Right lobe of liver (tissue), 6 donors: ENCODE measurements around the gene MTFR2. TPM values are rescaled to one million over a fixed set of nuclear protein-coding genes. Genes with fewer than 3 reads are reported as not detected.

Source experiments
- ATAC-seq, 4 donors: fragments of 200-7000 bp; cut with Tn5 transposase; one replicate each; pipeline ENCODE4 v1.9.1; 2020; ENCODE audit warnings: mild to moderate bottlenecking in 4 of 4, moderate library complexity in 4 of 4
- DNase-seq, 3 donors: peaks; one replicate each; pipeline ENCODE4 v3.0.0-alpha.2; 2020
- H3K27ac ChIP-seq, 3 donors: fragments of 200-600 bp; one replicate each; pipeline ENCODE4 v1.8.0; 2022
- H3K27me3 ChIP-seq, 2 donors: fragments of 200-600 bp; one replicate each; pipeline ENCODE4 v1.8.0; 2022
- H3K36me3 ChIP-seq, 4 donors: fragments of 200-600 bp; sonication (generic) in 1 of 4; one replicate each; pipeline versions ENCODE4 v1.5.1 to v1.8.0; 2017 to 2022; ENCODE audit warnings: control low read depth in 1 of 4
- H3K4me1 ChIP-seq, 4 donors: fragments of 200-600 bp; sonication (generic) in 1 of 4; one replicate each; pipeline versions ENCODE4 v1.5.1 to v1.8.0; 2017 to 2022; ENCODE audit warnings: control low read depth in 1 of 4
- H3K4me3 ChIP-seq, 3 donors: fragments of 200-600 bp; one replicate each; pipeline ENCODE4 v1.8.0; 2022
- H3K9me3 ChIP-seq, 4 donors: fragments of 200-600 bp; sonication (generic) in 1 of 4; one replicate each; pipeline versions ENCODE4 v1.5.1 to v1.8.0; 2017 to 2022; ENCODE audit warnings: control low read depth in 1 of 4
- CTCF ChIP-seq, 4 donors: fragments of 200-600 bp in 3 of 4; fragments of 450-650 bp in 1 of 4; IDR thresholded peaks; one replicate each; pipeline versions ENCODE4 v1.5.1 to v1.8.0; 2016 to 2022; ENCODE audit warnings: antibody characterized with exemption in 4 of 4, mild to moderate bottlenecking in 2 of 4
- POLR2A ChIP-seq: fragments of 450-650 bp; IDR thresholded peaks from one replicate; pipeline ENCODE4 v1.6.1; 2017; ENCODE audit warnings: antibody characterized with exemption, mild to moderate bottlenecking
- WGBS: methylation state at CpG from one replicate; pipeline ENCODE4 v1.1.6; 2018; ENCODE audit warnings: low coverage, low lambda C conversion rate; ENCODE audit not compliant: insufficient coverage; ENCODE audit errors: missing lambda C conversion rate; 5-methylcytosine and 5-hydroxymethylcytosine counted together
- intact Hi-C, 2 donors: fragments of 100-400 bp; cut with DNase I; formaldehyde crosslinking; loops; one replicate each; pipeline versions ENCODE4 v1.11.2 to v1.14.1; 2022
- total RNA-seq, 6 experiments: library from RNA; depleted of rRNA in 2 of 6; stranded (reverse); fragments of >200 nt in 2 of 6; fragmentation: NEBNext Ultra II Directional in 3 of 6; extraction: Animal tissue kit (Norgen Biotek cat#: 25700) in 3 of 6; gene quantifications; one replicate each; pipeline versions ENCODE4 v1.1.0 to v1.2.4, GENCODE V29; 2016 to 2023
- donor health status: DM: no; HTN: yes; CAD: no.
- donor health status: DM: no; HTN: no; CAD: no.
- donor health status: DM: no; HTN: no; CAD: no.
- donor health status: DM: no; HTN: yes; CAD: no.
- donor health status: DM: no; HTN: yes; CAD: no.

MTFR2 gene
- total RNA-seq, 6 experiments from 2014 or later: 0.12 to 0.68 (median 0.45) TPM; not detected in 2

DNA sequence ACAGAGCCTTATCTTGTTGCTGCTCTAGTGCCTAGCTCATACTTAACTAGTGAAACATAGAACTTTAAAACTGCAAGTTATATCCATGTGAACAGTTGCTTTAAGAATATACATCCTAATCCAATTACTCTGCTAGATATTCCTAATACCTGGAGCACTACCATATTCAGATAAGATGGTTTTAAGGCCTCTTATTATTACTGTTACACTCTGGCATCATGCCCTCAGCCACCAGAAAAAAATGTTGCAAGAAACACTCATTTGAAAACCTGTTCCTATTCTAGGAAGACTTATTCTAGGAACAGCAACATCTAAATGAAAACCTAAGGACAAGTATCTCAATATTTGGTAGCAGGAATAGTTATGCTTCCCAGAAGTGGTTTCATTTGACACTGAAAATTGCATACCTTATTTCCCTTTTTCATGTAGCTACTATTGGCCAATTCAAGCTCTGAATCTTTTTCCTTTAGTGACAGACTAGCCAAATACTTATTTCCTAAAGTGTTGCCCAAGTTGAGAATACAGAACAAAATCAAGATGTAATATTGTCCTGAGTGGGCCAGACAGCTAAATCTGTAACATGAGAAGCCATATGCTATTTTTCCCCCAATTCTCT lies 4.8 kb upstream of the MTFR2 start:
- Histone ChIP-seq H3K36me3 (peaks cover 0 to 28% (median 12%) of the 10 kb centered on the region in 4 donors), H3K4me3 (no peak overlapping the region), H3K27ac (no peak overlapping the region), H3K27me3 (no peaks in the 10 kb centered on the region), H3K4me1 (peaks cover 0 to 6% (median 0%) of the 10 kb centered on the region in 4 donors), H3K9me3 (no peaks in the 10 kb centered on the region)
- ATAC-seq: no peak
- no peak for DNase-seq
- no peak for TF ChIP-seq CTCF (IDR thresholded peaks at IDR 0.05)
- no peak for TF ChIP-seq POLR2A
- intact Hi-C loops: no loop called here

DNA sequence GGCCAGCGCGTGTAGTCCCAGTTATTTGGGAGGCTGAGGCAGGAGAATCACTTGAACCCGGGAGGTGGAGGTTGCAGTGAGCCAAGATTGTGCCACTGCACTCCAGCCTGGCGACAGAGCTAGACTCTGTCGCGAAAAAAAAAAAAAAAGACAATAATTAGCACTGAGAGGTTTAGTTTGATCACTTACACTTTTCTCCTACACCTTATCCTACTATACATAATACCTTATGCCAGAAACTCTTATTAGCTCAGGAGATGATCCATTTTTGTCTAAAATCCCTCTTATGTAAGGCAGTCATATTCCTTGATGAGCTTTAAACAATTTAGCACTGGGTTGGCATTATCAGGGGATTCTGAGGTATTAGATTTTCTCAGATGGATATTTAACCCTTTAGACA lies 3.6 kb upstream of the MTFR2 start:
- ATAC-seq (no peak), DNase-seq (no peak)
- H3K4me1 ChIP-seq: peaks cover 0 to 11% (median 0%) of the 10 kb centered on the region in 4 donors
- intact Hi-C loops: no loop called here
- peaks cover 0 to 18% (median 6%) of the 10 kb centered on the region in 4 donors for H3K36me3 ChIP-seq
- 79% methylated on average over 6 of the region's 6 CpGs for WGBS
- no peak overlapping the region for H3K4me3 ChIP-seq
- H3K27ac ChIP-seq: no peak overlapping the region
- no peak for TF ChIP-seq POLR2A
- no peak for TF ChIP-seq CTCF (IDR thresholded peaks at IDR 0.05)
- no peaks in the 10 kb centered on the region for H3K27me3 ChIP-seq
- H3K9me3 ChIP-seq: no peaks in the 10 kb centered on the region

- Histone ChIP-seq H3K9me3 (no peaks in the 10 kb centered on the region), H3K4me1 (peaks cover 0 to 11% (median 0%) of the 10 kb centered on the region in 4 donors), H3K4me3 (no peak overlapping the region), H3K36me3 (peaks cover 0 to 7% (median 0%) of the 10 kb centered on the region in 4 donors), H3K27me3 (no peaks in the 10 kb centered on the region), H3K27ac (no peak overlapping the region)
- TF ChIP-seq POLR2A (no peak), CTCF (IDR thresholded peaks at IDR 0.05) (no peak)
- DNase-seq: no peak
- no peak for ATAC-seq
- 65% methylated on average over 2 of the region's 2 CpGs for WGBS
- intact Hi-C loops: no loop called here
Measured at GRCh38 chr6:136252441-136252840, 2.3 kb upstream of the MTFR2 start.

- Histone ChIP-seq H3K36me3 (no peaks in the 10 kb centered on the region), H3K9me3 (no peaks in the 10 kb centered on the region), H3K4me1 (peaks cover 0 to 11% (median 0%) of the 10 kb centered on the region in 4 donors), H3K27ac (no peak overlapping the region), H3K27me3 (no peaks in the 10 kb centered on the region), H3K4me3 (peak overlapping the region in 1 of 3 donors; percentile 63)
- intact Hi-C loops: no loop called here
- no peak for DNase-seq
- 38% methylated on average over 4 of the region's 4 CpGs for WGBS
- no peak for TF ChIP-seq CTCF (IDR thresholded peaks at IDR 0.05)
- no peak for TF ChIP-seq POLR2A
- ATAC-seq: no peak
Measured at GRCh38 chr6:136251394-136251793, 1.3 kb upstream of the MTFR2 start.

DNA sequence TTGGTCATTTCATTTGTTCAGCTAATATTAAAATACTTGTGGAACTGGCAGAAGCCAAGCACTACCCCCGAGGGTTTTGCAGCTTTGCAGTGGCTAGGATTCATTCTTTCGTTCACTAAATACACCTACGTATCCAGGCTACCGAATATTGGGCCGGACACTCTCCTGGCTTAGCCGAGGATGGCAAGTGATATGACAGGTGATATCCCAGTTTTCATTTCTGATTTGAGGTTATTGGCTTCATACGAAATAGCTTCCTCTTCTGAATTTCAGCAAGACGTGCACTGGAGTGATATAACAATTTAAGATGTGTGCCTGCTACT lies 536 bp upstream of the MTFR2 start:
- WGBS: 2% methylated on average over 8 of the region's 8 CpGs
- ATAC-seq: peak; percentile 9 to 43 (median 20)
- H3K27ac ChIP-seq: peak overlapping the region in 2 of 3 donors; percentile 8 to 61

More for the DNA sequence above, 536 bp upstream of the MTFR2 start:
- peak overlapping the region; percentile 50 to 70 (median 63) for H3K4me3 ChIP-seq
- no peak for DNase-seq
- no peaks in the 10 kb centered on the region for H3K36me3 ChIP-seq
- intact Hi-C loops: no loop called here
- peaks cover 0 to 11% (median 0%) of the 10 kb centered on the region in 4 donors for H3K4me1 ChIP-seq
- no peaks in the 10 kb centered on the region for H3K9me3 ChIP-seq
- no peaks in the 10 kb centered on the region for H3K27me3 ChIP-seq
- no peak for TF ChIP-seq POLR2A
- TF ChIP-seq CTCF (IDR thresholded peaks at IDR 0.05): no peak
